ENCODE measurements around the gene MORN5. TPM values are rescaled to one million over a fixed set of nuclear protein-coding genes. Genes with fewer than 3 reads are reported as not detected.
A peak's percentile ranks its signal among the peaks of the same experiment; 100 is the strongest.

Gene MORN5
- total RNA-seq, 6 experiments from 2014 or later: not detected

- no peaks in the 10 kb centered on the region for H3K36me3 ChIP-seq
- peaks cover 0 to 22% of the 10 kb centered on the region in 2 donors for H3K27me3 ChIP-seq
- ATAC-seq: no peak
- H3K4me3 ChIP-seq: no peak overlapping the region
- DNase-seq: no peak
- TF ChIP-seq CTCF (IDR thresholded peaks at IDR 0.05) (no peak), POLR2A (IDR thresholded peaks at IDR 0.05) (no peak)
- WGBS (ENCODE audit: insufficient coverage, low coverage, low lambda C conversion rate, missing lambda C conversion rate): 29% methylated on average over 10 of the region's 10 CpGs
- H3K4me1 ChIP-seq: peaks cover 0 to 27% (median 0%) of the 10 kb centered on the region in 4 donors
- no peak overlapping the region for H3K27ac ChIP-seq
- no peaks in the 10 kb centered on the region for H3K9me3 ChIP-seq
- intact Hi-C loops (cut with DNase I): no loop called here
Observed at GRCh38 chr9:122227575-122227900, 67.8 kb downstream of the MORN5 start.

GRCh38 chr9:122228191-122228567 is 68.5 kb downstream of the MORN5 start:
- ATAC-seq: no peak
- Histone ChIP-seq H3K4me1 (peaks cover 0 to 27% (median 0%) of the 10 kb centered on the region in 4 donors), H3K9me3 (no peaks in the 10 kb centered on the region), H3K27ac (no peak overlapping the region), H3K36me3 (no peaks in the 10 kb centered on the region), H3K27me3 (peaks cover 0 to 16% of the 10 kb centered on the region in 2 donors), H3K4me3 (peak overlapping the region in 1 of 3 donors; percentile 21)
- WGBS (ENCODE audit: insufficient coverage, low coverage, low lambda C conversion rate, missing lambda C conversion rate): 6% methylated on average over 15 of the region's 38 CpGs
- TF ChIP-seq CTCF (IDR thresholded peaks at IDR 0.05) (no peak), POLR2A (IDR thresholded peaks at IDR 0.05) (no peak)
- intact Hi-C loops (cut with DNase I): no loop called here
- no peak for DNase-seq

- H3K4me3 ChIP-seq: peak within 1 kb of the TSS in 1 of 3 donors; percentile 21
Observed at GRCh38 chr9:122228568-122229484, 69.1 kb downstream of the MORN5 start, which contains the start of gene LHX6. TSS of gene LHX6 (minus strand) at chr9:122228957. CDS start at chr9:122228740, 217 bp downstream.

GRCh38 chr9:122229485-122229837 is 69.8 kb downstream of the MORN5 start:
- 52% methylated on average over 4 of the region's 4 CpGs for WGBS (ENCODE audit: insufficient coverage, low coverage, low lambda C conversion rate, missing lambda C conversion rate)
- H3K27ac ChIP-seq: no peak overlapping the region
- intact Hi-C loops (cut with DNase I): no loop called here
- TF ChIP-seq POLR2A (IDR thresholded peaks at IDR 0.05) (no peak), CTCF (IDR thresholded peaks at IDR 0.05) (no peak)
- peaks cover 0 to 27% (median 0%) of the 10 kb centered on the region in 4 donors for H3K4me1 ChIP-seq
- no peak overlapping the region for H3K4me3 ChIP-seq
- H3K9me3 ChIP-seq: no peaks in the 10 kb centered on the region
- no peaks in the 10 kb centered on the region for H3K36me3 ChIP-seq
- DNase-seq (no peak), ATAC-seq (no peak)
- H3K27me3 ChIP-seq: peaks cover 0 to 16% of the 10 kb centered on the region in 2 donors

More at GRCh38 chr9:122228568-122229484, 69.1 kb downstream of the MORN5 start, which contains the start of gene LHX6:
- DNase-seq: no peak
- Histone ChIP-seq H3K27ac (no peak within 1 kb of the TSS), H3K36me3 (no peaks in the 10 kb centered on the region), H3K9me3 (no peaks in the 10 kb centered on the region), H3K4me1 (peaks cover 0 to 27% (median 0%) of the 10 kb centered on the region in 4 donors), H3K27me3 (peaks cover 0 to 16% of the 10 kb centered on the region in 2 donors)
- intact Hi-C loops (cut with DNase I): no loop called here
- 16% methylated on average over 16 of the region's 70 CpGs for WGBS (ENCODE audit: insufficient coverage, low coverage, low lambda C conversion rate, missing lambda C conversion rate)
- TF ChIP-seq CTCF (IDR thresholded peaks at IDR 0.05) (no peak), POLR2A (IDR thresholded peaks at IDR 0.05) (no peak)
- ATAC-seq: peak in 2 of 4 donors; percentile 13 to 29
